ENCODE data around the gene PLPP7. TPM values are rescaled to one million over a fixed set of nuclear protein-coding genes. Genes with fewer than 3 reads are reported as not detected.

The PLPP7 gene
- total RNA-seq, 2 experiments from 2014 or later, result 0.11 to 0.16 TPM

GRCh38 chr9:131334629-131335367 is 45.3 kb downstream of the PLPP7 start:
- H3K36me3 ChIP-seq (ENCODE audit: insufficient read depth, low read length), result no peaks in the 10 kb centered on the region
- BruUV-seq (replicated peaks), result no TSS peak
- no peak for TF ChIP-seq CTCF (conservative IDR thresholded peaks at IDR 0.05; ENCODE audit: low read length)
- no peak for TF ChIP-seq EZH2phosphoT487 (IDR thresholded peaks at IDR 0.05; ENCODE audit: borderline replicate concordance, low read depth, low read length)
- H3K9me3 ChIP-seq (ENCODE audit: low read length), result no peaks in the 10 kb centered on the region
- no peak overlapping the region for H3K4me2 ChIP-seq (ENCODE audit: low read length)
- H3K4me1 ChIP-seq (ENCODE audit: insufficient read depth, low read length, poor library complexity, severe bottlenecking), result no peaks in the 10 kb centered on the region
- H3K4me3 ChIP-seq (ENCODE audit: low read depth, low read length, poor library complexity, severe bottlenecking), result no peak overlapping the region
- no peaks in the 10 kb centered on the region for H3K9me2 ChIP-seq (ENCODE audit: insufficient read depth, low read length)
- no peaks in the 10 kb centered on the region for H4K20me1 ChIP-seq (ENCODE audit: insufficient read depth, low read length)
- no peak overlapping the region for H2AFZ ChIP-seq (ENCODE audit: low read length)
- ChIA-PET POLR2A (interaction anchor here (0.5 to 0.7 kb wide), 3 partner anchors 38 to 892 kb away, joined by 4 to 5 read pairs (median 4); no protein-coding TSS in a partner anchor), CTCF (ENCODE audit: unreplicated experiment) (no interaction called here)
- intact Hi-C loops (cut with micrococcal nuclease; ENCODE audit: unreplicated experiment), result loop anchor here (5.0 kb wide), 1 partner anchor 92 kb away; no protein-coding TSS in a partner anchor
- H3K27ac ChIP-seq (ENCODE audit: low read depth, low read length, poor library complexity, severe bottlenecking), result no peak overlapping the region
- no peak for DNase-seq (ENCODE audit: low spot score)
- no peaks in the 10 kb centered on the region for H3K79me2 ChIP-seq (ENCODE audit: insufficient read depth, low read depth, low read length)

GRCh38 chr9:131335368-131335755 is 45.8 kb downstream of the PLPP7 start:
- no peaks in the 10 kb centered on the region for H4K20me1 ChIP-seq (ENCODE audit: insufficient read depth, low read length)
- H3K9me3 ChIP-seq (ENCODE audit: low read length), result no peaks in the 10 kb centered on the region
- H3K36me3 ChIP-seq (ENCODE audit: insufficient read depth, low read length), result no peaks in the 10 kb centered on the region
- no peaks in the 10 kb centered on the region for H3K4me1 ChIP-seq (ENCODE audit: insufficient read depth, low read length, poor library complexity, severe bottlenecking)
- intact Hi-C loops (cut with micrococcal nuclease; ENCODE audit: unreplicated experiment), result loop anchor here (5.0 kb wide), 1 partner anchor 93 kb away; no protein-coding TSS in a partner anchor
- ChIA-PET CTCF (ENCODE audit: unreplicated experiment) (no interaction called here), POLR2A (interaction anchor here (0.6 to 0.7 kb wide), 2 partner anchors 39 to 224 kb away, joined by 4 to 5 read pairs; no protein-coding TSS in a partner anchor)
- no peak overlapping the region for H3K4me2 ChIP-seq (ENCODE audit: low read length)
- H3K79me2 ChIP-seq (ENCODE audit: insufficient read depth, low read depth, low read length), result no peaks in the 10 kb centered on the region
- no TSS peak for BruUV-seq (replicated peaks)
- no peak overlapping the region for H3K27ac ChIP-seq (ENCODE audit: low read depth, low read length, poor library complexity, severe bottlenecking)
- DNase-seq (ENCODE audit: low spot score), result no peak
- TF ChIP-seq EZH2phosphoT487 (IDR thresholded peaks at IDR 0.05; ENCODE audit: borderline replicate concordance, low read depth, low read length) (no peak), CTCF (conservative IDR thresholded peaks at IDR 0.05; ENCODE audit: low read length) (no peak)
- no peak overlapping the region for H3K4me3 ChIP-seq (ENCODE audit: low read depth, low read length, poor library complexity, severe bottlenecking)
- no peaks in the 10 kb centered on the region for H3K9me2 ChIP-seq (ENCODE audit: insufficient read depth, low read length)
- H2AFZ ChIP-seq (ENCODE audit: low read length), result no peak overlapping the region
